ENCODE results near the gene CYP2D6.

DNA sequence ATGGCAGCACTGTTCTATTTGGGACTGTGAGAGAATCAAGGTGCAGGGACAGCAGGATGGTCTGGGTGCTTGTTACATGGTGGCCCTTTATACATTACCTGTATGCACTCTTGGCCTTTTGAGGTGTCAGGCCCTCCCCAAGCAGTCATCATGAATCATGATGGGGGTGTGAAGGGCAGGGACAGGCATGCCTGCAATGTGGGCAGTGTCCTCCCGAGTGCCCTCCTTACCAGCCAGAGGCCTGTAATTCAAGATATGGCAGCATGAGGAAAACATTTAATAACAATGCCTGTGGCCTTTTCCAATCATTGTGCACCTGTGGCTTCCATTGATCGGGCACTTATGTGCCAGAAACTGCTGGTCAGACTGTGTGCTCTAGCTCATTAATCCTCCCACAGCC lies 25.5 kb upstream of the CYP2D6 start:
- TF ChIP-seq, protein P1, sequence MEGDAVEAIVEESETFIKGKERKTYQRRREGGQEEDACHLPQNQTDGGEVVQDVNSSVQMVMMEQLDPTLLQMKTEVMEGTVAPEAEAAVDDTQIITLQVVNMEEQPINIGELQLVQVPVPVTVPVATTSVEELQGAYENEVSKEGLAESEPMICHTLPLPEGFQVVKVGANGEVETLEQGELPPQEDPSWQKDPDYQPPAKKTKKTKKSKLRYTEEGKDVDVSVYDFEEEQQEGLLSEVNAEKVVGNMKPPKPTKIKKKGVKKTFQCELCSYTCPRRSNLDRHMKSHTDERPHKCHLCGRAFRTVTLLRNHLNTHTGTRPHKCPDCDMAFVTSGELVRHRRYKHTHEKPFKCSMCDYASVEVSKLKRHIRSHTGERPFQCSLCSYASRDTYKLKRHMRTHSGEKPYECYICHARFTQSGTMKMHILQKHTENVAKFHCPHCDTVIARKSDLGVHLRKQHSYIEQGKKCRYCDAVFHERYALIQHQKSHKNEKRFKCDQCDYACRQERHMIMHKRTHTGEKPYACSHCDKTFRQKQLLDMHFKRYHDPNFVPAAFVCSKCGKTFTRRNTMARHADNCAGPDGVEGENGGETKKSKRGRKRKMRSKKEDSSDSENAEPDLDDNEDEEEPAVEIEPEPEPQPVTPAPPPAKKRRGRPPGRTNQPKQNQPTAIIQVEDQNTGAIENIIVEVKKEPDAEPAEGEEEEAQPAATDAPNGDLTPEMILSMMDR (IDR thresholded peaks at IDR 0.05; ENCODE audit: poor library complexity): no peak
- no peak for TF ChIP-seq EZH2 (IDR thresholded peaks at IDR 0.05; ENCODE audit: borderline replicate concordance)

Measured in hepatocyte (in vitro differentiated cells).